Thyroid gland (tissue), 4 donors: Measurements from ENCODE around the gene FERMT1. TPM values are rescaled to one million over a fixed set of nuclear protein-coding genes. Genes with fewer than 3 reads are reported as not detected.
"Not testable (repeated sequence)": the region's sequence is repeated elsewhere in the genome, so short reads cannot be mapped to it uniquely, and the experiment has no call there.

Source experiments
- DNase-seq, 2 donors: peaks; one replicate each; pipeline ENCODE4 v3.0.0-alpha.2; 2019
- H3K27ac ChIP-seq, 3 donors: fragments of 200-600 bp; sonication (generic); 1 replicate in 2 of 3; 2 replicates in 1 of 3; pipeline ENCODE4 v1.5.1; 2016 to 2019; ENCODE audit warnings: mild to moderate bottlenecking in 1 of 3, moderate library complexity in 1 of 3
- H3K27me3 ChIP-seq: fragments of 200-600 bp; sonication (generic); one replicate; pipeline ENCODE4 v1.5.1; 2019
- H3K36me3 ChIP-seq, 2 donors: fragments of 200-600 bp; sonication (generic); one replicate each; pipeline ENCODE4 v1.5.1; 2016 to 2019
- H3K4me1 ChIP-seq, 2 donors: fragments of 200-600 bp; sonication (generic); one replicate each; pipeline ENCODE4 v1.5.1; 2017 to 2019
- H3K4me3 ChIP-seq, 3 donors: fragments of 200-600 bp; sonication (generic); replicated peaks in 1 of 3; 1 replicate in 2 of 3; 2 replicates in 1 of 3; pipeline ENCODE4 v1.5.1; 2016; ENCODE audit warnings: mild to moderate bottlenecking in 1 of 3
- H3K9me3 ChIP-seq: fragments of 200-600 bp; sonication (generic); one replicate; pipeline ENCODE4 v1.5.1; 2017
- CTCF ChIP-seq, 6 experiments: fragments of 200-600 bp in 3 of 6; fragments of 450-650 bp in 3 of 6; sonication (generic) in 3 of 6; IDR thresholded peaks; one replicate each; pipeline ENCODE4 v1.5.1; 2016 to 2019; ENCODE audit warnings: antibody characterized with exemption in 6 of 6, mild to moderate bottlenecking in 2 of 6, inconsistent platforms in 1 of 6, moderate library complexity in 1 of 6
- POLR2A ChIP-seq, 2 donors: fragments of 450-650 bp; IDR thresholded peaks; one replicate each; pipeline ENCODE4 v1.6.1; 2017; ENCODE audit warnings: antibody characterized with exemption in 2 of 2, mild to moderate bottlenecking in 2 of 2, moderate library complexity in 1 of 2
- WGBS, 2 donors: methylation state at CpG; one replicate each; pipeline ENCODE4 v1.1.5; 2017; 5-methylcytosine and 5-hydroxymethylcytosine counted together
- intact Hi-C: fragments of 100-400 bp; cut with DNase I; formaldehyde crosslinking; loops from one replicate; pipeline ENCODE4 v1.15.1; 2023
- total RNA-seq, 4 donors: library from RNA; depleted of rRNA; stranded (reverse); fragments of >200 nt; gene quantifications; one replicate each; pipeline ENCODE4 v1.2.3, GENCODE V29; 2016

FERMT1 gene
- total RNA-seq, 4 donors from 2014 or later = 6.6 to 11.6 (median 7.5) TPM

GRCh38 chr20:6113951-6114350 is 8.9 kb downstream of the FERMT1 start:
- Histone ChIP-seq H3K4me1 (no peaks in the 10 kb centered on the region), H3K27me3 (no peaks in the 10 kb centered on the region), H3K4me3 (no peak overlapping the region), H3K27ac (no peak overlapping the region), H3K36me3 (no peaks in the 10 kb centered on the region), H3K9me3 (no peaks in the 10 kb centered on the region)
- no peak for DNase-seq
- 85 to 86% methylated on average over 3 of the region's 3 CpGs for WGBS, 2 donors
- intact Hi-C loops = no loop called here
- TF ChIP-seq POLR2A (IDR thresholded peaks at IDR 0.05) (no peak), CTCF (IDR thresholded peaks at IDR 0.05) (no peak)

- intact Hi-C loops, H3K36me3 ChIP-seq, DNase-seq, H3K4me3 ChIP-seq, H3K9me3 ChIP-seq, H3K4me1 ChIP-seq, H3K27ac ChIP-seq, H3K27me3 ChIP-seq: not testable (repeated sequence)
- 81 to 94% methylated on average over 2 of the region's 2 CpGs for WGBS, 2 donors
Observed at GRCh38 chr20:6112965-6113364, 9.9 kb downstream of the FERMT1 start.

- H3K36me3 ChIP-seq = no peaks in the 10 kb centered on the region
- H3K4me3 ChIP-seq = no peak overlapping the region
- 91% methylated on average over 3 of the region's 3 CpGs for WGBS, 2 donors
- no peaks in the 10 kb centered on the region for H3K27me3 ChIP-seq
- TF ChIP-seq CTCF (IDR thresholded peaks at IDR 0.05) (no peak), POLR2A (IDR thresholded peaks at IDR 0.05) (no peak)
- intact Hi-C loops = no loop called here
- no peaks in the 10 kb centered on the region for H3K4me1 ChIP-seq
- no peak overlapping the region for H3K27ac ChIP-seq
- no peak for DNase-seq
- H3K9me3 ChIP-seq = no peaks in the 10 kb centered on the region
Observed at GRCh38 chr20:6108330-6108729, 14.5 kb downstream of the FERMT1 start.

- Histone ChIP-seq H3K27ac (no peak overlapping the region), H3K36me3 (no peaks in the 10 kb centered on the region), H3K27me3 (no peaks in the 10 kb centered on the region), H3K9me3 (no peaks in the 10 kb centered on the region), H3K4me3 (no peak overlapping the region), H3K4me1 (no peaks in the 10 kb centered on the region)
- DNase-seq = no peak
- 73 to 77% methylated on average over 7 of the region's 7 CpGs for WGBS, 2 donors
- TF ChIP-seq POLR2A (IDR thresholded peaks at IDR 0.05) (no peak), CTCF (IDR thresholded peaks at IDR 0.05) (no peak)
- intact Hi-C loops = no loop called here
Observed at GRCh38 chr20:6104493-6105188, 18.2 kb downstream of the FERMT1 start.

- no peak overlapping the region for H3K4me3 ChIP-seq
- H3K4me1 ChIP-seq = no peaks in the 10 kb centered on the region
- H3K27ac ChIP-seq = no peak overlapping the region
- H3K9me3 ChIP-seq = no peaks in the 10 kb centered on the region
- no peaks in the 10 kb centered on the region for H3K36me3 ChIP-seq
- intact Hi-C loops = no loop called here
- TF ChIP-seq POLR2A (IDR thresholded peaks at IDR 0.05) = no peak
- TF ChIP-seq CTCF (IDR thresholded peaks at IDR 0.05) = no peak
- DNase-seq = no peak
- H3K27me3 ChIP-seq = no peaks in the 10 kb centered on the region
- 85 to 86% methylated on average over 1 of the region's 1 CpG for WGBS, 2 donors
Observed at GRCh38 chr20:6103301-6103700, 19.5 kb downstream of the FERMT1 start.
